Measurements from ENCODE around the gene WSCD1.

Gene WSCD1

DNA sequence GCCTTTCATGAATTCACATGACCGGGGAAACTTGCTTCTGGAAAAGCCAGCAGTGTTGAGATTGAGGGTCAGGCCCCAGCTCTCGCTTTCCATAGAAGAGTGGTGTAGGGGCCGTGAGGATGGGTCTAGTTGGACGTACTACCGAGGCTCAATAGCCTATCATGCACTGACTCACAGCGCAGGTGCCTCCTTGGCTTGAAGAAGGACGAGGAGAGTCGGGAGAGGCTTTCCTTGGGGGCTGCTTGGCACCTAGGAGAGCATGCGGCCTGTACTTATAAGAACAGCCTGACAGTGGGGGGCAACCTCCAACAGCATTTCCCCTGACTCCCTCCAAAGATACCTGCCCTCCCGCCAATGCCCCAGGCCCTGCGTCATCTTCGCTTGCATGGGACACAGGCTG, 37.6 kb downstream of the WSCD1 start:
- no peak for DNase-seq (ENCODE audit: low read depth in 2 of 2)

DNA sequence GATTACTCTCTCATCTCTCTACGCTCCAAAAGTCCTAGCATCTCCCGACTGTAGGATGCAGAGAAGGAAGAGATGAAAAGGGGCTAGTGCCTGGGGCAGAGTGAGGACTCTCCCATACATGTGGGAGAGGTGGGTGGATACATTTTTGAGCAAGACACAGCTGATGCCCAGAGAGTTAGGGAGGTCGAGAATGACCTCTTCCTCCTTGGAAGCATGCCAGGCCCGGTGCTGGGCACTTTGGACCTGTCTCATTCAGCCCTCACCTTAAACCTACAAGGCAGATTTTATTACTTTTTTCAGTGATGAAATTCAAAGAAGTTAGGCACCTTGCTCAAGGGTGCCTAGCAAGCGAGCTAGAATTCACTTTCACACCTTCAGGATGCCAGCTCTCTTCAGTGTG, 38.2 kb downstream of the WSCD1 start:
- DNase-seq (ENCODE audit: low read depth in 2 of 2): no peak

DNA sequence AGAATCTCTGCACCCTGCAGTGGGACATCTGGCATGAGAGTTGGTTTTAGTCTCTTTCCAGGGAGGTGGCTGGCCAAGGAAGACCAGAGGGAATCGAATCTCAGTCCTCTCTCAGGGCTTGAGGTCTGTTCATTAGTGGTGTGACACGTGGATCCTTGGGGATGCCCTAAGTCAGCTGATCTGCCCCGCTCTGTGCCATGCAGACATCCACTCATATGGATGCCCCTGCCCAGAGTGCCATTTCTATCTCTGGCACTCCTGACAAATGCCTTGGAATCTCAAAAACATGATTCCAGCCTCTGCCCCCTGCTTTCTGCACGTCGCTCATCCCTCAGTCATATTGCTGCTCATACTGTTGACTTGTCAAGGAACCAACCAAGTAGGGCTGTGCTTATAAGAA, 38.8 kb downstream of the WSCD1 start:
- no peak for DNase-seq (ENCODE audit: low read depth in 2 of 2)

DNA sequence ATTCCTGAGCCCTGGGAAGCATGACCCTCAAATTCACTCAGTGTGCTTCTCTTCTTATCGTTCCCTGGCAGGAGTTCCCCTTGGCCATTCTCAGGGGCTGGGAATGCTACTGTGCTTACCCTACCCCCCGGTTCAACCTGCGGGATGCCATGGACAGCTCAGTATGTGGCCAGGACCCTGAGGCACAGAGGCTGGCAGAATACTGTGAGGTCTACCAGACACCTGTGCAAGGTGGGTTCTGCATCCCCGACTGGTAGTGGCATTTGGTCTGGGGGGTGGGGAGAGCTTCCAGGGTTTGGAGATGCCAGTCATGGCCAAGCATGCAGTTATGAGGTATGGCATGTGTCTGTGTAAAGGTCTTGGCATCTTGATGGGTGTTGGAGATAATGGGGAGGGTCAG, 39.4 kb downstream of the WSCD1 start:
- no peak for DNase-seq (ENCODE audit: low read depth in 2 of 2)

DNA sequence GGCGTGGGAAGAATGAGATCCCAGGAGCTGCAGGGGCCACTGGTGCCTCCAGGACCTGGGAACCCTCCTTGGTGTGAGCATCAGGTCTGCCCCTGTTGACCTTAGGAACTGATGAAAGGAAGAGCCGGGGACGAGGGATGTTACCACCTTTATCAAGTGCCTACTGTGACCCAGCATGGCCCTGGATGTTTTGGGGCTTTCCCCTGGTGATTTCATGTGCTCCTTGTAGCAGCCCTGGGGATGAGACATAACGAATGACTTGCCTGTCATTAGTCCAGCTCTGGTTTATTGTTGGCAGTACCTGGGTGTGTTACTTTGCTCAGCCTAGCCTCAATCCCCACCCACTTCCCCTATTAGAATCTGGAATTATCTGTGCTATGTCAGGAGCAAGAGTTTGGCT, 39.9 kb downstream of the WSCD1 start:
- no peak for DNase-seq (ENCODE audit: low read depth in 2 of 2)

DNA sequence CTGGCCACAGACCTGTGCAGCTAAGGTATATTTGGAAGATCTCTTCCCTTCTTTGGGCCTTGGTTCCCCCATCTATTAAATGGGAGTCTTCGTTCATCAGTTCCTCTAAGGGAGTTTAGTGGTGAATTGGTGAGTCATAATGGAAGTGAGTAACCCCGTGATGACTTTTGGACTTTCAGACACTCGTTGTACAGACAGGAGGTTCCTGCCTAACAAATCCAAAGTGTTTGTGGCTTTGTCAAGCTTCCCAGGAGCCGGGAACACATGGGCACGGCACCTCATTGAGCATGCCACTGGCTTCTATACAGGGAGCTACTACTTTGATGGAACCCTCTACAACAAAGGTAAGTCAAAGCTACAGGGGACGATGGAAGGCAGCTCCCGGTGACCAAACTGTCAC, 40.4 kb downstream of the WSCD1 start:
- DNase-seq (ENCODE audit: low read depth in 2 of 2): no peak

DNA sequence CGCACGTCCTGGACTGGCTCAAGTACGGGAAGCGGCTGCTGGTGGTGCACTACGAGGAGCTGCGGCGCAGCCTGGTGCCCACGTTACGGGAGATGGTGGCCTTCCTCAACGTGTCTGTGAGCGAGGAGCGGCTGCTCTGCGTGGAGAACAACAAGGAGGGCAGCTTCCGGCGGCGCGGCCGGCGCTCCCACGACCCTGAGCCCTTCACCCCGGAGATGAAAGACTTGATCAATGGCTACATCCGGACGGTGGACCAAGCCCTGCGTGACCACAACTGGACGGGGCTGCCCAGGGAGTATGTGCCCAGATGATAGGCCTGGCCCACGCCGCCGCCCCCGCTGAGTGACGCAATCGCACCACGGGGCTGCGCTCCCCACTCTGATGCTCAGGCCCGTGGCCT, 50.2 kb downstream of the WSCD1 start:
- DNase-seq (ENCODE audit: low read depth in 2 of 2): no peak

DNA sequence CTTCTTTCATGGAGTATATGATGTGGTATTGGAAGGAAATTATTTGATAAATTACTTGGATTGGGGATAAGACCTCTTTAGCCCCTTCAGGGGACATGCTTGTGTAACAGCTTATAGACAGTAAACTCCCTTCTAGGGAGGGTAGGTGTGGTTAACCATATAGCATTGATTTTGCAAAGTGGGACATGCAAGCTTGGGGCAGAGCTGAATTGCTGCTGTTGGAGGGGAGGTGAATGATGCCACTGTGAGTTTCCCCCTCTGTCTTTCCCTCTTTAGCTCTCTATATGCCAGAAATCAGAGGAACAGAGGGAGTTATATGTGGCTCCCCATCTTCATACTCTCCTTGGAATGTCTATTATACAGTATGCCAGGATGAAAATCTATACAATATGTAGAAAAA, 54.7 kb downstream of the WSCD1 start:
- no peak for DNase-seq (ENCODE audit: low read depth in 2 of 2)

DNA sequence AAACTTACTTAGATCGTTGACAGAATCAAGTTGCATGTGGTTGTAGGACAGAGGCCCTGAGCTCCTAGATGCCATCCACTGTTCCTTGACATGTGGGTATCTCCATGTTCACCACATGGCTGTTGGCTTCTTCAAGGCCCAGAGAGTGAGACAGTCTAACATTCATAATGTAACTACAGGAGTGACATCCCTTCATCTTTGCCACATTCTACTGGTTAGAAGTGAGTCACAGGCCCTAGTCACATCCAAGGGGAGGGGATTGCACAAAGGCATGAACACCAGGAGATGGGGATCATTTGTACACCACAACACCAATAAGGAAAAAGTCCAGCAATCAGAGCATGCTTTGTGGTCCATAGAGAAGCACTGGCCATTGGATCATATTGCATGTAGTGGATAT, 56.6 kb downstream of the WSCD1 start:
- DNase-seq (ENCODE audit: low read depth in 2 of 2): no peak

DNA sequence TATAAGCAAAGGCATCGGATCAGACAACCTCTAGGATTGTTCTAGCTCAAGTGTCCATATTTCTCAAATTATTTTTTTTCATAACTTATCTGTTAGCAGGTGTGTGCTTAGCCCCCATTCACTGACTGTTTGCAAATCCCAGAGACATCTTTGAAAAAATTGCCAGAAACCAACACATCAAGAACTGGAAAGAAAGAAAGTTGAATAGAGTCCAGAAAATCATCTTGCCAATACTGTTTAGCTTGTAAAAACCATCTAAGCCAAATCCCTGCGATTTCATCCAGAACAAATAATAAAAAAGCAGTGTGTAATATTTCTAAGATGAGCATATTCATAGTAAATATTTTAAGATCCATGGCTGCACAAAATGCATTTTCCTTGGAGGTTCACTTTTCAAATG, 64.5 kb downstream of the WSCD1 start:
- no peak for DNase-seq (ENCODE audit: low read depth in 2 of 2)

DNA sequence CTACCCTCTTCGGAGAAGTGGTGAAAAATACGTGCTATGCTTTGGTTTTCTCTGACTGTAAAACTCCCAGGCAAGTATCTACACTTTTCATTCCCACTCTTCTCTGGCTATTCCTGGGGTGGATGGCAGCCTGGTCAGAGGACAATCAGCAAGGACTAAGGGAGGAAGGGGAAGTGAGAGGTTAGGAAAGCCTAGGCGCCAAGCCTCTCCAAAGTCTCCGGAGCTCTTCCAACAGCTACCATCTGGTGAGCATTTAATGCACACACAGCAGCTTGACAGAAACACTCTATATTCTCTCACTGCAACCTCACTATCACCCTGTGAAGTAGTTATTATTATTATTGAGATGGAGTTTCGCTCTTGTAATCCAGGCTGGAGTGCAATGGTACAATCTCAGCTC, 65.1 kb downstream of the WSCD1 start:
- DNase-seq (ENCODE audit: low read depth in 2 of 2): no peak

DNA sequence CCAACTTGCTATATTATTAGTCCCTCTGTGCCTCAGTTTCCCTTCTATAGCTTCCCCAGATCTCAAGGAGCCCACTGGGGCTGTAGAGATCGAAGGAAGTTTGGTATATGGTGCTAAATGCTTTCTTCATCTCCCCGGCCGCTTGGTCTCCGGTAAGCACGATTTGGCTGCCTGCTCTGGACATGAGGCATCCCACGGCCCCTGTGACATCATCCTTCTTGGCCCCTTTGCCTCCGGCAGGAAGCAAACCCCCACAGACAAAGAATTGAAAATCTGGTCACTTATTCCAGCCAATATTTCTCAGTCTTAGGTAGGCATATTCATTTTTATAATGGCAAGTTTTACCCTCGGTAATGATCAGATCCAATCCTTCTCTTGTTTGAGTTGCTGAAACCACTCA, 65.8 kb downstream of the WSCD1 start:
- DNase-seq (ENCODE audit: low read depth in 2 of 2): no peak

DNA sequence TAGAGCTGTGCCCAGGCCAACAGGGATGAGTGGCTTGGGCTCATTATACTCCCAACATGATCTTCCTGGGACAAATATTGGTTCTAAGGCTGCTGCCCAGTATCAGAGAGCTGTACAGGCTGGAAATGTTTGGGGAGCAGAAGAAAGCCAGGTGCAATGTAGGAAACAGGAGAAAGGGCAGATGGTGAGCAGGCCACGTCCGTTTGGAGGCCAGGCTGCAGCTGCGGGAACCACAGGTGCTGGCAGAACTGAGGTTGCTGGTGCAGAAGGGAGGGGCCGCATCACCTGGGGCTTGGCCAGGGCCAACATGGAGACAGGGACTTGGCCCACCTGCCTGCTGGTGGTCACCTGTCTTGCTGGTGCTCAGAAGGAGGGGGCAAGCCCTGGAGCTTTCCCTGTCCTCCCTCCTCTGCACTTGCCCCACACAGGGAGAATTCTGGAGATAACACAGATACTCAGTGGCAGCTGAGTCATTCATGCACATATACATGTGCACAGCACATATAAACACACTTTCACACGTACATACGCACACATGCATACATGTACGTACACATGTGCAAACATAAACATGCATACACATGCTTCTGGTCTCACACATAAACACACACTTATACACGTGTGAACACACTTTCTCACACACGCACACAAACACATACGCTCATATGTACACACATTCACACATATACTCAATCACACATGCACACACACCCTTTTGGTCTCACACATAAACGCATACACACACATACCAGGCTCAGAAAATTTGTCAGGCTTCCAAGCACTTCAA, 67.7 kb downstream of the WSCD1 start:
- DNase-seq (ENCODE audit: low read depth in 2 of 2): no peak

DNA sequence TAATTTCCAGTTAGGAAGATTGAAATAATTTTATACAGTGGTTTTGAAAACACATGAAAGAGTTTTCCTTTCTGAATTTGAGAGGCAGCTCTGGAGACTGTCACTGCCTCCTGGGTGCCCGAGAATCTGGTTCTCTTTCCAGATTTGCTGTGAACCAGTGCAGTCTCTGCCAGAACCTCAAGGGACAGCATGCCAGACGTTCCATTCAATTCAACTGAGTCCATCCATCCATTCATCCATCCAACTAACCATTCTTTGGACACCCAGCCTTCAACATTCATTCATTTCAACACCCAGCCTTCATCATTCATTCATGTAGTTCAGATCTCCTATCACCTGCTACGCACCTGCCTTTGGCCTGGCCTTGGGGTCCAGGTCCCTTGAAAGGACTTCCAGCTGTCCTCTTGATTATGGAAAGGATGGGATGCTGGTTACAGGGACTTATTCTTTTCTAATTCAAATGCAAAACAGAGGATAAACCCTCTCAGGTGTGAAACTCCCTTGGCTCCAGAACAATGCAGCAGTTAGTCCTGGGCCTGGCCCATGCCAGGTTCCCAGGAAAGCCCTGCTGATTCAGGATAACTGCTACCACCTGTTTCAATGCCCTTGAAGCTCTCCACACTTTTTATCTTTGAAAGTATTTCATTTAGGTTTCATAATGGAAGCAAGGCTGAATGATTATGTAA, 68.7 kb downstream of the WSCD1 start:
- DNase-seq (ENCODE audit: low read depth in 2 of 2): no peak

DNA sequence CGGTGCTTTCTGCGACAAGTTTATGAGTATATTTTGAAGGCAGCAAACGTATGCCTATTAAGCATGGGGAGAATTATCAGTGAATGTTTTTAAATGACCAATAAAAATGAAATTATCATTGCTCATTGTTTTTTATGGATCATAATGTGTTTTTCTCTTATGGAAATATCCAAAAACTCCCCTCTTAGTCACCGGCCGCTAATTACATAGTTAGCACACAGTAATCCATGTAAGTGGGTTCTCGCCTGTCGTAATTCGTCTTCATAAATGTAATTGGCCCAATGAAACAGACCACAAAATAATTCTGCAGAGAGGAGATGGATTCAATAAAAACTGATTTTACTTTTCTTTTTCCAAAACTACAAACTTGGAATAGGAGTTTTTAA, 69.3 kb downstream of the WSCD1 start:
- DNase-seq (ENCODE audit: low read depth in 2 of 2): no peak

DNA sequence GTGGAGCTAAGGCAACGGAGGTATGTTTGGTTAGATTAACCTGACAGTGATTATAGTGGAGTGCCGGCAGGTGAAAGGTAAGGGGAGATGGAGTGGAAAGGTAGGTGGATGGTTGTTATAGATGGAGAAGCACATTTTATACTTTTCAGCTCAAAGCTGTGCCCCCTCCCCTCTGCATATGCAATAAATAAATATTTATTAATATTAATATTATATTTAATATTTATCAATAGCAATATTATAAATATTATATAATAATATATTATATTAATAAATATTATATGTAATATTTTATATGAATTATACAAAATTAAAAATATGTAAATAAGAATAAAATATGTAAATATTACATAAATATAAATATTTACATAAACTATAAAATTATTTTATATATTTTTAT, 70.0 kb downstream of the WSCD1 start:
- DNase-seq (ENCODE audit: low read depth in 2 of 2): no peak

DNA sequence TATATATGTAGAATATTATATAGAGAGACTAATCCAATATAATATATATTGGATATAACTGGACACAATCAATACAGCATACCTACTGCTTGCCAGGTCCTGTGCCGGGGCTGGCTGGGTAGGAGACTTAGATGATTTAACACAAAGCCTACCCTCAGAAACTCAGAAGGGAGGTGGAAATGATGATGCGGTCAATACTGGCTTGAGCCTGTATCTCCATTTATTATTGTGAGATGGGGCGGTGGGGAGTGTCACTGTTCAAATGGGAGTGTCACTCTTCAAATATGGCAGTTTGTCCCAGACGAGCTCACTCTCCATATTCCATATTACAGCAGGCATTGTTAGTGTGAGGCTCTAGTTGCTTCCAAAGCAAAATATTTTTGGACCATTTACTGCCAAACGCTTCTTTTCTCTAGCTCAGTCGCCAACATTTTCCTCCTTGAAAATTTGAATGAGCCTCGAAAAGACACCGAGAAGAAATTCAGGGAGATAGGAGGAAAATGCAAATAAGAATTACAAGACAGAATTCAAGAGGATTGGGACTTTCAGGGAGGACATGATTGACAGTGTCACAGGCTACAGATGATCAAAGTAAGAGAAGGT, 70.7 kb downstream of the WSCD1 start:
- DNase-seq (ENCODE audit: low read depth in 2 of 2): no peak

DNA sequence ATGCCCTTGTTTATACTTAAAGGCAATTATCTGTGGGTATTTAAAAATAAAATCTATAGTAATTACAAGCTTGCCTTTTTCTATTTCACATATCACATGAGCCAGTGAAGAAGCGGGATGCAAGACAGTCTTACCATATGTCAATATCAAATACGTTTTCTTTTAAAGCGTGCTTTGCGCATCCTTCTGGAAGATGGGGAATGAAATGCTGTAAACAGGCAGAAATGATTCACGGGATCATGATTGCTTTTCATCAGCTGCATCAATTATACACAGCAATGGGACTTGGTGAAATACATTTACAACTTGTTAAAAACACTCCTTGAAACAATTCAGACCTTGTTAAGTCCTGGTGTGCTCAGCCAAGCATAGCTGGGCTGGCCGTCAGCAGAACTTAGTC, 72.5 kb downstream of the WSCD1 start:
- no peak for DNase-seq (ENCODE audit: low read depth in 2 of 2)

DNA sequence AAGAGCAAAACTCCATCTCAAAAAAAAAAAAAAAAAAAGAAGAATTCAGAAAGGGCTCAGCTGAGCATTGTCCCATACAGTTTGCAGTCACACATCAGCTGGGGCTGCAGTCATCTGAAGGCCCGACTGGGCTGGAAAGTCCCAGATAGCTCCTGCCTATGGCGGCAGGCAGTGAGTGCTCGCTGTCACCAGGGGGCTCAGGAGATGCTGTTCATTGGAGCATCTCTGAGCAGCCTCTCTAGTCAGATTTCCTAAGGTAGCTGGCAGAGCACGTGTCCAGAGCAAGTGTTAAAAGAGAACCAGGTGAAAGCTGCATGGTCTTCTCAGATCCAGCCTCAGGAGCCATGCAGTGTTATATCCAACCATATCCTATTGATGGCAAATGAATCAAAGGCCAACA, 75.8 kb downstream of the WSCD1 start:
- no peak for DNase-seq (ENCODE audit: low read depth in 2 of 2)

DNA sequence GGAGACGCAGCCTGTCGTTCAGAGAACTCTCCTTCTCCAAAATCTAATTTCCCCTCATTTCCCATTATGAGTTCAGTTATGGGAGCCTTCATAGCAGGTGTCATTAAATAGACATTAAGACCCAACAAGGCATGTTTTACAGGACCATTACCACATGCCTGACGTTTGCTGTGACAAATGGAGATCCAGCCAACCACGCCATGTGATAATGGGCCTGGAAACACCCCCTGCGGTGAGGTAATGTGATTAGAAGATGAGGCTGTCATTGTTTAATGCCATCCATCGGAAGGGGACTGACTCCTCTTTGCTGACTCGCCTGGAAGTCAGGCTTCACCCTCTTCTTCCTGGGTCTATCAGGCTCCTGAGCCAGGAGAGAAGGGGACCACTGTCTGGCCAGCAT, 76.9 kb downstream of the WSCD1 start:
- no peak for DNase-seq (ENCODE audit: low read depth in 2 of 2)

DNA sequence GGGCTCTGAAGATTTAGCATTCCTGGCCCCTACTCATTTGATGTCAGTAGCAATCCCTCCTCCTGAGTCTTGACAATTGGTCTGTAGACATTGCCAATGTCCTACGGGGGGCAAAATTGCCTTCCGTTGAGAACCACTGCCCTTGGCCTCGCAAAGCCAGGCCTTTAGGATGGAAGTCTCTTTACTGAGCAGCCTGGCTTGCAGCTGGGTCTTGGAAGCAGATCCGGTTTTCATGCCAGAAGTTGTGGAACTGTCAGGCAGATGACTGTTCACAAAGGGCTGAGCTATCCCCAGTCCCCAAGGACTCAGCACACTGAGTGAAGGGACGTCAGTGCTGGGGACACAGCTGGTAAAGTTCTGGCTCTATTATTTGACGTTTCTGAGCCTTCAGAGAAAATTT, 83.2 kb downstream of the WSCD1 start:
- DNase-seq (ENCODE audit: low read depth in 2 of 2): no peak

DNA sequence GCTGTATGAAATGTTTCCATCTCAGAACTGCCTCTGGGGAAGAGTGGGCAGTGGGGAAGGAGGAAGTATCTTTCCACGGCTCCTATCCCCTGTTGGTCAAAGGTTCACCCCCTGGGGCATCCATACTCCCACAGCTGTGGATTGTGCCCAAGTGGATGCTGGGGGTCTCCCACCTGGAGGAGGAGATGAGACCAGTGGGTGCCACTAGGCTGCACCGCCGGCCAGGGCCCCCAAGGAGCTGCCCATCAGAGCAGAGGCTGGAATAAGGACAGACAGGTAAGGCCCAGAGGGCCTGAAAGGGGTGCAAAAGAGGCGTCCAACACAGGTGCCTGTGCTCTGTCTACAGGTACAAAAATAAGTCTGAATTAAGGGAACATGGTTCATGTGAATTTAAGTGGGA, 87.5 kb downstream of the WSCD1 start:
- no peak for DNase-seq (ENCODE audit: low read depth in 2 of 2)

DNA sequence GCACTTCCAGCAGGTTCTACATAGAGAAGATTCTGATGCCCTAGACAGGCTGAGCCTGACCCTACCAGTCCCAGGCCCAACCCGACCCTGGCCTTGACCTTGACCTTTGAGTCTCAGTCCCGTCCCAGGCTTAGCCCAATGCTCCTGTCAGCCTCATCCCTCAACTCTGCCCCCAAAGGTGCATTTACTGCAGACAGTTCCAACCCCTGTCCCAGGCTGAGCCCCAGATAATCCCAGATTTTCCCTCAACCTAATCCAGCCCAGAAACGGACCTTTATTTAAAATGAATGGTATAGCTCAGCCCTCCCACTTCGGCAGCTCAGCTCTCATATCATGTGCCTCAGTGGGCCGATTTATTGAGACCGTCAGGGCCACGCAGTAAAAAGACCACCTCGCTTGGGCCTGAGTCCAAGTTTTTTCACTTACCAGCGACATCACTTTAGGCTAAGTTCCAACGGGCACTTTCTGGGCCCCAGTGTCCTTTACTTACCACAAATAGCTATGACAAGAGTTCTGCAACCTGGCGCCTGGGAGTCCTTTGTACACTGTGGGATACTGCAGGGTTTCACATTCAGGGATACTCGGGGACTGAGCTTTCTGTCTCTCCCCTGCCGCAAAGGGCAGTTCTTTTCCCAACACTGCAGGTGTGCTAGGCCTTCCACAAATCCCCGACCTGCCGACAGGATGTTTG, 89.5 kb downstream of the WSCD1 start:
- DNase-seq (ENCODE audit: low read depth in 2 of 2): no peak
